ENCODE data around the gene REEP6. TPM values are rescaled to one million over a fixed set of nuclear protein-coding genes. Genes with fewer than 3 reads are reported as not detected.
A peak's percentile ranks its signal among the peaks of the same experiment; 100 is the strongest.

Gene REEP6
- total RNA-seq, 2 experiments from 2014 or later, result 2.0 to 2.4 TPM

- TF ChIP-seq CTCF (IDR thresholded peaks at IDR 0.05), result no peak
- intact Hi-C loops (cut with micrococcal nuclease), result no loop called here
- Mint-ChIP-seq H3K9me3 (no peaks in the 10 kb centered on the region), H3K36me3 (ENCODE audit: low read depth) (peaks cover 9% of the 10 kb centered on the region), H3K27me3 (peaks cover 43% of the 10 kb centered on the region), H3K4me1 (ENCODE audit: low read depth) (peaks cover 21% of the 10 kb centered on the region), H3K27ac (no peak overlapping the region), H3K4me3 (no peak overlapping the region)
- no peak for ATAC-seq
- CTCF ChIA-PET, result interaction anchor here (1.0 to 1.2 kb wide), 3 partner anchors 9 to 16 kb away, joined by 3 read pairs; no protein-coding TSS in a partner anchor
- DNase-seq, result no peak
- POLR2A ChIA-PET, result interaction anchor here (0.9 to 2.4 kb wide), 2 partner anchors 9 to 33 kb away, joined by 4 to 5 read pairs; no protein-coding TSS in a partner anchor
Observed at GRCh38 chr19:1446713-1447481, 44.1 kb upstream of the REEP6 start.

GRCh38 chr19:1447504-1447903 lies 43.5 kb upstream of the REEP6 start:
- peaks cover 46% of the 10 kb centered on the region for H3K27me3 Mint-ChIP-seq
- H3K27ac Mint-ChIP-seq, result no peak overlapping the region
- peaks cover 3% of the 10 kb centered on the region for H3K36me3 Mint-ChIP-seq (ENCODE audit: low read depth)
- H3K9me3 Mint-ChIP-seq, result no peaks in the 10 kb centered on the region
- ATAC-seq, result no peak
- ChIA-PET POLR2A (interaction anchor here (0.9 to 2.4 kb wide), 2 partner anchors 8 to 34 kb away, joined by 4 to 5 read pairs; no protein-coding TSS in a partner anchor), CTCF (interaction anchor here (1.1 to 1.2 kb wide), 2 partner anchors 8 to 10 kb away, joined by 3 read pairs; no protein-coding TSS in a partner anchor)
- no peak overlapping the region for H3K4me3 Mint-ChIP-seq
- H3K4me1 Mint-ChIP-seq (ENCODE audit: low read depth), result peaks cover 21% of the 10 kb centered on the region
- TF ChIP-seq CTCF (IDR thresholded peaks at IDR 0.05), result no peak
- intact Hi-C loops (cut with micrococcal nuclease), result no loop called here
- no peak for DNase-seq

GRCh38 chr19:1447944-1448343 lies 43.0 kb upstream of the REEP6 start:
- Mint-ChIP-seq H3K36me3 (ENCODE audit: low read depth) (no peaks in the 10 kb centered on the region), H3K27me3 (peaks cover 50% of the 10 kb centered on the region)

GRCh38 chr19:1449467-1450442 lies 41.2 kb upstream of the REEP6 start, which contains the start of gene APC2:
Gene APC2 (plus strand): TSS chr19:1450121. CDS start chr19:1453002, 2,881 bp downstream.
- ChIA-PET POLR2A (interaction anchor here (0.8 to 1.5 kb wide), 3 partner anchors 9 to 22 kb away, joined by 3 to 5 read pairs (median 4); no protein-coding TSS in a partner anchor), CTCF (interaction anchor here (1.2 kb wide), 1 partner anchor 26 kb away, joined by 3 read pairs; no protein-coding TSS in a partner anchor)
- intact Hi-C loops (cut with micrococcal nuclease), result no loop called here
- Mint-ChIP-seq H3K4me3 (no peak within 1 kb of the TSS), H3K4me1 (ENCODE audit: low read depth) (peaks cover 13% of the 10 kb centered on the region), H3K27ac (no peak within 1 kb of the TSS), H3K27me3 (peaks cover 61% of the 10 kb centered on the region), H3K36me3 (ENCODE audit: low read depth) (no peaks in the 10 kb centered on the region), H3K9me3 (no peaks in the 10 kb centered on the region)
- peak; percentile 39 for DNase-seq
- TF ChIP-seq CTCF (IDR thresholded peaks at IDR 0.05), result no peak
- no peak for ATAC-seq

More at GRCh38 chr19:1447944-1448343, 43.0 kb upstream of the REEP6 start:
- DNase-seq, result no peak
- ChIA-PET CTCF (interaction anchor here (1.2 kb wide), 1 partner anchor 10 kb away, joined by 3 read pairs; no protein-coding TSS in a partner anchor), POLR2A (interaction anchor here (1.1 to 2.4 kb wide), 2 partner anchors 8 to 18 kb away, joined by 3 to 5 read pairs; no protein-coding TSS in a partner anchor)
- no peak for TF ChIP-seq CTCF (IDR thresholded peaks at IDR 0.05)
- no peak overlapping the region for H3K4me3 Mint-ChIP-seq
- no peak overlapping the region for H3K27ac Mint-ChIP-seq
- intact Hi-C loops (cut with micrococcal nuclease), result no loop called here
- no peaks in the 10 kb centered on the region for H3K9me3 Mint-ChIP-seq
- H3K4me1 Mint-ChIP-seq (ENCODE audit: low read depth), result peaks cover 18% of the 10 kb centered on the region
- ATAC-seq, result no peak

All from activated CD8-positive, alpha-beta T cell treated with anti-CD3 and anti-CD28 coated beads for 36 hours (primary cell).